HG03520 (cell line): Measurements from ENCODE around the gene SP140.
"Not testable (repeated sequence)": the region's sequence is repeated elsewhere in the genome, so short reads cannot be mapped to it uniquely, and the experiment has no call there.

Experiments
- ATAC-seq: cut with Tn5 transposase; IDR thresholded peaks from one replicate; pipeline ENCODE4 v1.9.1; 2021; ENCODE audit warnings: mild to moderate bottlenecking, moderate library complexity; ENCODE audit not compliant: unreplicated experiment

SP140 gene

DNA sequence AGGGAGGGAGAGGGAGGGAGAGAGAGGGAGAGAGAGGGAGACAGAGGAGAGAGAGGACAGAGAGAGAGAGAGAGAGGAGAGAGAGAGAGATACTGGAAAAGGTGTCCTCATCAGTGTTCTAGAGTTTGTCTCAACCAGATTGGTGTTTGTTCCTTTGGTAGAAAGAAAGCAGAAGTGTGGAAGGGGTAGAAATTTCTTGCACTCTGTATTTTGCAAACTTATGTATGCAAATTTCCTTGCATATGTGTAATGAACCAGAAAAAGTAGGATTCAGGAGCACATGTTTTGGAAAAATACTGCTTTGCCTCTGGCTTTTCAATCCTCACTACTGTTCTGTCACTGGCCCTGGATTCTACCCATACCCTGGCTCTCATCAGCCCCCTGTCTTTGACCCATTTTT lies 1.1 kb upstream of the SP140 start:
- ATAC-seq = no peak

DNA sequence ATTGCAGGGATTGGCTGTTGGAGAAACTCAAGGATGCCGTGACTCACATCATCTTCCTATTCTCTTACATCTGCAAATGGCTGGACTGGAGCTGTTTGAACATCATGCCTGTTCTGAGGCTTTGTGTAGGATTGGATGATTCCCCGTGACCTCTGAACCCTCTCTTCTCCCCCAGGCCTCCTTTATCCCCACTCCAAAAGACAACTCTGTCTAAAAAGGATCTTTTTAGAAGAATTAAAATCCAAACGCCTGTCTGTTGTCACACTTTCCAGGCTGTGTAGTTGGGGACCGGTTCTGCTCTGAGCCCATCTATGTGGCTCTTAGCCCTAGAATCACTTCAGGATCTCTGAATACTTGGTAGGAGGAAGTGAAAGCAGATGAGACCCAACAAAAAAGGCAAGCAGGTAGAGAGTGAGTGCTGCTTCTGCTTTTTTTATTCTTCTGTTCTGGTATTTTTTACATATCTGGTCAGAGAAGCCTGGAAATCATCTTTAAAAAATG lies 565 bp downstream of the SP140 start:
- ATAC-seq = peak; percentile 62

DNA sequence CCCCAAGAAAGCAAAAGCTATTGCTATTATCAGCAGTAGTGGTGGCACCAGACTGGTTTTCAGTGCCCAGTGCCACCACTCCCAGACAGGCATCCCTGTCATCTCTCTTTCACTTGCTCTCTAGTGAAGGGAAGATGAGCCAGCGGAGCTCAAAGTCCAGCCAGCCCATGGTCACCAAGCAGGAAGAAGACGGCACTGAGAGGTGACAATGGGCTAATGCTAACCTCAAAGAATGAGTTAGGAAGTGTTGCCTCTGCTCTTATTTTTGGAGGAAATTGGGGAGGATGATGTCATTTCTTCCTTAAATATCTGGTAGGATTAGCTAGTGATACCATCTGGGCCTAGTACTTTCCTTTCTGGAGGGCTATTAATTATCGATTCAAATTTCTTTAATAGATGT lies 1.7 kb downstream of the SP140 start:
- no peak for ATAC-seq

DNA sequence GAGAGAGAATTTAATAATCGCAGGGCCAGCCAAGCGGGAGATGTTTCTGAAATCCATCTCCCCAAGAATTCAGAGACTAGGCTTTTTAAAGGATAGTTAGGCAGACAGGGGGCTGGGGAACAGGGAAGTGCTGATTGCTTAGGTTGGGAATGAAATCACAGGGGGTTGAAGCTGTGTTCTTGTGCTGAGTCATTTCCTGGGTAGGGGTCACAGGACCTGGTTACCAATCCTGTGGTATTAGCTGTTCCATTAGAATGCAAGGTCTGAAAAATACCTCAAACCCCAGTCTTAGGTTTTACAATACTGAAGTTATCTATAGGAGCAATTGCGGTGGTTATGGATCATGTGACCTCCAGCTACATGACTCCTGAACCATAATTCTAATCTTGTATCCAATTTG lies 4.6 kb downstream of the SP140 start:
- no peak for ATAC-seq

DNA sequence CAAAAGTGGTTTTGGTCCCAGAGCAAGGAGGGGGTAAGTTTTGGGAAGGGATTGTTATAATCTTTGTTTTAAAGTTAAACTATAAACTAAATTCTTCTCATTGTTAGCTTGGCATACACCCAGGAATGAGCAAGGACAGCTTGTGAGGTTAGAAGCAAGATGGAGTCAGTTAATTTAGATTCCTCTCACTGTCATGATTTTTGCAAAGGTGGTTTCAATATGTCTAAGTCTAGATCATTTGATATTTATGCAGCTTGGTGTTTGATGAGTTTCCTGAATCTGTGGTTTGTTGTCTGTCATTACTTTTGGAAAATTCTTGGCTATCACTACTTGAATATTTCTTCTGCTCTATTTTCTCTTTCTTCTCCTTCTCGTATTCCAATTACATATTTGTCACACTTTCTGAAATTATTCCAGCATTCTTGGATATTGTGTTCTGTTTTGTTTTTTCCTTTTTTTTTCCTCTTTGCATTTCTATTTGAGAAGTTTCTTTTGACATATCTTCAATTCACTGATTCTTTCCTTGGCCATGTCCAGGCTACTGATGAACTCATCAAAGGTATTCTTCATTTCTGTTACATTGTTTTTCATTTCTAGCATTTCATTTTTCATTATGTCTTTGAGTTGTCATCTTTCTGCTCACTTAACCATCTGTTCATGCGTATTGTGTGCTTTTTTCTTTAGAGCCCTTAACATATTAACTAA lies 5.1 kb downstream of the SP140 start:
- ATAC-seq = no peak

GRCh38 chr2:230231251-230231650 lies 5.7 kb downstream of the SP140 start:
- ATAC-seq = no peak

DNA sequence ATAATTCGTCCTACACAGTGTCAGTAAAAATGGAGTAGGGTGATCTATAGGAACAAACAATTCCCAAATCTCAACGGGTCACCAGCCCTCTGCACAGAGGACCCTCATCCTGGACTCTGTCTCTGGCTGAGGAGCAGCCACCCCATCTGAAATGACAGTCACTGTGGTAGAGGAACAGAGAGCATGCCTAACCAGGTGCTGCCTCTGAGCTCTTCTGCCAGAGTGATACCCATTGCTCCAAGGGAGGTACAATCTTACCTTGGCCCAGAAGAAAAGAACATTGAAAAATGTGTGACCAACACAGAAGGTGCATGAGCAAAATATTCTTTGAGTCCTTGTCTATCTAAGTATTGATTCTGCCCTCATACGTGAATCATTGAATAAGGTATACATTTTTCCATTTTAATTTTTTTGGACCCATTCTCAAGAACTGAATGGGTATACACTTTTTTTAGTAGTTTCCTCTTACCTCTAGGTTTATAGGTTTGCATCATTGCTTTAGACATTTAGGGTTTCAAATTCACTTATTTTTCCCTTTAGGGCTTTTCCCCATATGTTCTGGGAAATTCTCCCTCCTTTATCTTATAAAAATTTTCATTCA lies 8.7 kb downstream of the SP140 start:
- peak; percentile 49 for ATAC-seq

DNA sequence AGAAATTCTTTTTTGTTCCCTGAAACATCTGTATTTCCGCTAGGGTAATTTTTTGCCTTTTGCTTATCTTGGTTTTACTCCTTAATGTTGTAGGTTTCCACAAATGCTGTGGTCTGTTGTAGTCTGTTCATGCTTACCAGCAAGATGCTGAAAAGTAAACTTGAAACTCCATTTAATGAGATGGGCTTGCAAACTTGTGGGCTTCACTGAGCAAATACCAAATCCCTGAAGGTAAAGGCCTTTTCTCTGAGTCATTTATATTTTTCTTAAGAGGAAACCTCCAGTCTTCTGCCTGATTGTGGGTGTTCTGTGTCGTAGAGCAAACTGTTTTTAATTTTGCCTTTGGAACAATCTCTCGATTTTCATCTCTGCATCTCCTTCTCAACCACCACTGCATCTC lies 9.3 kb downstream of the SP140 start:
- peak; percentile 58 for ATAC-seq

DNA sequence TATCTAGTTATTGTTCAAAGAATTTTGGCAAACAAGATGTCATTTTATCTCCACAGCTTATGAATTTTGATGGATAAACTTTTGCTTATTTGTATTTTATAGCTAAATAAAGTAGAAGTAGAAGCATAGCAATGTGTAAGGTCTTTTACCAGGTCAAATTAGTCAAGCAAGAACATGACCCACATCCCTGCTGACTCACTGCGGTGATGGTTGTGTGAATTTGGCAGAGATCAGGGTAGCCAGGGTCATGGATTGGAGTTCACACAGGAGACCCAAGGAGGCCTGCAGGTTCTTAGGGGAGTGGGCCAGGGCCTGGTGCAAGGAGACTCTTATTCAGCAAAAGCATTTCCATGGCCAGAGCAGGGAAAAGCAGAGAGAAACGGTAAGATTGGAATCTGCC lies 18.7 kb downstream of the SP140 start:
- no peak for ATAC-seq

- ATAC-seq = no peak
These were observed 20.7 kb downstream of the SP140 start for GRCh38 chr2:230246206-230246605.

- ATAC-seq = no peak
These were observed 24.7 kb downstream of the SP140 start for GRCh38 chr2:230250231-230250630.

- no peak for ATAC-seq
These were observed 28.8 kb downstream of the SP140 start for GRCh38 chr2:230254152-230254881.

GRCh38 chr2:230256733-230257332 lies 31.3 kb downstream of the SP140 start:
- ATAC-seq = no peak

DNA sequence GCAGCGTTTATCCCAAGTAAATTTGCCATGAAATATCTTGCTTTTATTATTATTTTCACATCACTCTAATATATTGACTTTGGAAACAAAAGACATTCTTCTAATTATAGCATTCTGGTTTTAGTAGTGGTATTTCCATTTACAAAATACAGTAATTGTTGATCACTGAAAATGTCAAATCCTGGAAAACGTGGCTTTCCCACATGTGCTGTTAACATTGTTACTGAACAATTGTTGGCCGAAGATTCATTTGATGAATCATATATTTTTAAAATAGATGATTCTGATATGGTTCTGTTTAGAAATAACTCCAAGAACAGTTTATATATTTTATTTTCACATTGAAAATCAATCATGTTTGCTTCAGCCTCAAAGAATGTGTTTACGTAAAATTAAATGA lies 32.9 kb downstream of the SP140 start:
- no peak for ATAC-seq

DNA sequence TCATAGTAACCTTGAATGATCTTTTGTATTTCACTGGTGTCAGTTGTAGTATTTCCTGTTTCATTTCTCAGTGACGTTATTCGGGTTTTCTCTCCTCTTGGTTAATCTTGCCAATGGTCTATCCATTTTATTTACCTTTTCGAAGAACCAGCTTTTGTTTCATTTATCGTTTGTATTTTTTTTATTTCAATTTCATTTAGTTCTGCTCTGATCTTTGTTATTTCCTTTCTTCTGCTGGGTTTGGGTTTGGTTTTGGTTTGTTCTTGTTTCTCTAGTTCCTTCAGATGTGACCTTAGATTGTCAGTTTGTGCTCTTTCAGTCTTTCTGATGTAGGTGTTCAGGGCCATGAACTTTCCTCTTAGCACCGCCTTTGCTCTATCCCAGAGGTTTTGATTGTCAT lies 36.7 kb downstream of the SP140 start:
- no peak for ATAC-seq

GRCh38 chr2:230264945-230265344 lies 39.4 kb downstream of the SP140 start:
- ATAC-seq = not testable (repeated sequence)

DNA sequence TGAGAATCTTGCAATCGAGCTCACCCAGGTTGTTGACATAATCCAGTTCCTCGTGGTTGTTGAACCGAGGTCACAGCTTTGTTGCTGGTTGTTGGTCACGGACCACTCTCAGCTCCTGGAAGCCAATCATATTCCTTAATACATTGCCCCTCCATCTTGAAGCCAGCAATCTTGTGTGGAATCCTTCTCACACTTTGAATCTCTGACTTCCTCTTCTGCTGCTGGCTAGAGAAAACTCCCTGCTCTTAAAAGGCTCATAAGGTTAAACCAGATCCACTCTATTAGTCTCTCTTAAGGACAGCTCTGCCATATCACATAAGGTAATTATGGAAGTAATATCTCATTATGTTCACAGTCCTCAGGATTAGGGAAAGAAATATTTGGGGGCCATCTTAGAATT lies 41.1 kb downstream of the SP140 start:
- ATAC-seq = no peak

DNA sequence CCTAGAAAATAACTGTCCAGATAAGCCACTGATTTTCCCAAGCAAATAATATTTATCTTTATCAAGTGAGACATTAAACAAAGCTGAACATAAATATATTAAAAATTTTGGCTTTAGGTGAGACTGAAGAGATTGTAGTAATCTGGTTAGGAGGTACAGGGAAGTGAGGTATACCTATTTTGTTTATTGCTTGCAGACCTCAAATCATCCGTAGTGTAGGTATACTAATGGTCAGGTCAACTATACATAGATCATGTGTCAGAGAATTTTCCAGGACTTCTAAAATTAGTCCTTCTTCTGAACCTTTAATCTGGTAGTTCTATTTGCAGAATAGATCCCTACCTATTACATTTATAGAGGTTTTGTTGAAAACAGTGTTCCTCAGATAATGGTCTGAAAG lies 41.5 kb downstream of the SP140 start:
- ATAC-seq = no peak

GRCh38 chr2:230267556-230267955 lies 42.0 kb downstream of the SP140 start:
- ATAC-seq = no peak

- ATAC-seq = peak; percentile 49
These were observed 43.2 kb downstream of the SP140 start for GRCh38 chr2:230268606-230269243.

DNA sequence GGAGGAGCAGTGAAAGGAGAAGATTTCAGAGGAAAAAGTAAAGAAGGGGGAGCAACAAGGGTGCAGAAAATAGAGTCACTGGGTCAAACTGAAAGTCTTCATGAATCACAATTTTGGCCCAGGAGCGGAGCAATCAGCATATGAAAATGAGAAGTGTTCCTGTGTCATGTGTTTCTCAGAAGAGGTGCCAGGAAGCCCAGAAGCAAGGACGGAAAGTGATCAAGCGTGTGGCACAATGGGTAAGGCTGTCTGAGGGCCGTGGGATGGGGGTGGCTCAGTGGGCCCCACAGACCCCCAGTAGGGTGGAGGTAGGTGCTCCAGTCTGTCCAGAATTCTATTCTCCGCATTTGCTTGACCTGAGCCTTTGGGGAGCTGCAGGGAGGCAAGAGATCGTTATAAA lies 44.2 kb downstream of the SP140 start:
- ATAC-seq = no peak
